Mucosa of descending colon (tissue), 3 donors: Measurements from ENCODE around the gene COL4A5. TPM values are rescaled to one million over a fixed set of nuclear protein-coding genes. Genes with fewer than 3 reads are reported as not detected.
"Not testable (repeated sequence)": the region's sequence is repeated elsewhere in the genome, so short reads cannot be mapped to it uniquely, and the experiment has no call there.

Experiments
- ATAC-seq: fragments of 200-7000 bp; cut with Tn5 transposase; one replicate; pipeline ENCODE4 v1.9.1; 2020; ENCODE audit warnings: mild to moderate bottlenecking, moderate library complexity
- DNase-seq, 3 donors: peaks; one replicate each; pipeline ENCODE4 v3.0.0-alpha.2; 2020
- H3K36me3 ChIP-seq: fragments of 200-600 bp; one replicate; pipeline ENCODE4 v1.8.0; 2021; ENCODE audit warnings: low read depth, mild to moderate bottlenecking
- H3K4me1 ChIP-seq: fragments of 200-600 bp; one replicate; pipeline ENCODE4 v1.8.0; 2021; ENCODE audit warnings: low read depth, mild to moderate bottlenecking
- H3K4me3 ChIP-seq: fragments of 200-600 bp; one replicate; pipeline ENCODE4 v1.8.0; 2021; ENCODE audit warnings: mild to moderate bottlenecking
- H3K9me3 ChIP-seq: fragments of 200-600 bp; one replicate; pipeline ENCODE4 v1.8.0; 2021; ENCODE audit warnings: mild to moderate bottlenecking
- intact Hi-C, 2 donors: fragments of 100-400 bp; cut with DNase I in 1 of 2; cut with micrococcal nuclease in 1 of 2; formaldehyde crosslinking; loops; one replicate each; pipeline versions ENCODE4 v1.11.0 to v1.11.1; 2022; cut with DNase I, micrococcal nuclease
- long read RNA-seq, 2 donors: library from polyadenylated mRNA; unstranded; transcript quantifications; one replicate each; pipeline ENCODE4 v2.0.0, GENCODE V29; 2019 to 2021
- total RNA-seq, 3 donors: library from RNA; stranded (reverse); fragmentation: NEBNext Ultra II Directional in 2 of 3; extraction: Animal tissue kit (Norgen Biotek cat#: 25700) in 2 of 3; gene quantifications; one replicate each; pipeline versions ENCODE4 v1.2.1 to v1.2.4, GENCODE V29; 2021 to 2023
- TF ChIP-seq, protein P1 (sequence below): fragments of 200-600 bp; IDR thresholded peaks from one replicate; pipeline ENCODE4 v1.8.0; 2022; ENCODE audit warnings: antibody characterized with exemption, mild to moderate bottlenecking
- donor health status: DM: no; HTN: no; CAD: no; lungs with moderate emphysema.
- donor health status: DM: no; HTN: no; CAD: no.
- donor health status: DM: no; HTN: yes; CAD: no.

The COL4A5 gene
- 1 to 10 TPM; 5.0 to 6.2 (median 5.6) TPM for total RNA-seq
- long read RNA-seq, donor 1, partial matches to known transcripts, result 2 of 2 reads
- long read RNA-seq, donor 1, other reads (novel, unspliced or antisense), result 0 of 2 reads
- long read RNA-seq, donor 2, result 0 reads

DNA sequence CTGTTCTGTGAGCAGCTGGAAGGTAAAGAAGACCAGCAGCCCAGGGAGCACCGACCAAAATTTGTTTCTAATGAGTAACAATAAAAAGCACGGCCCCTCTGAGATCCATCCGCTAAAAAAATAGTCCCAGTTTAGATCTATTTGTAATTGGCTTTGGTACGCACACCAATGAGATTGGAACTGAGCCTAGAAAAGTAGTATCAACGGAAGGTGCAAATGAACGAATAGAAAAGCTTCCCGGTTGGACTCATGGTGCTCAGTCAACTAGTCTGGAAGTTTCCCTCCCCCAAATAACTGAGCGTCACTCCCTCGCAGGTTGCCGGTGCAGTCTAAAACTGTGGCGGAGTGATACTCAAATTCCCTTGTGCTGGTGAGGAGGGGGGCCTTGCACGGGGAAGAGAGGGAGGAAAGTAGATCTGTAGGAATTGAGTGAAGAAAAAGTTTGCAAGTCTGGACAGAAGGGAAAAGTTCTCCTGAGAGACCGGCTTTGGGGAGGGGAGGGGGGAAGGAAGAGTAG is at the start of gene COL4A5:
Gene COL4A5, plus strand, starts transcription at position 413 of the 517 bp plus-strand sequence. CDS start 288 bp downstream, outside the sequence.
- Histone ChIP-seq H3K4me3 (no peak within 1 kb of the TSS), H3K36me3 (no peaks in the 10 kb centered on the region), H3K4me1 (no peaks in the 10 kb centered on the region), H3K9me3 (no peaks in the 10 kb centered on the region)
- TF ChIP-seq, protein P1, sequence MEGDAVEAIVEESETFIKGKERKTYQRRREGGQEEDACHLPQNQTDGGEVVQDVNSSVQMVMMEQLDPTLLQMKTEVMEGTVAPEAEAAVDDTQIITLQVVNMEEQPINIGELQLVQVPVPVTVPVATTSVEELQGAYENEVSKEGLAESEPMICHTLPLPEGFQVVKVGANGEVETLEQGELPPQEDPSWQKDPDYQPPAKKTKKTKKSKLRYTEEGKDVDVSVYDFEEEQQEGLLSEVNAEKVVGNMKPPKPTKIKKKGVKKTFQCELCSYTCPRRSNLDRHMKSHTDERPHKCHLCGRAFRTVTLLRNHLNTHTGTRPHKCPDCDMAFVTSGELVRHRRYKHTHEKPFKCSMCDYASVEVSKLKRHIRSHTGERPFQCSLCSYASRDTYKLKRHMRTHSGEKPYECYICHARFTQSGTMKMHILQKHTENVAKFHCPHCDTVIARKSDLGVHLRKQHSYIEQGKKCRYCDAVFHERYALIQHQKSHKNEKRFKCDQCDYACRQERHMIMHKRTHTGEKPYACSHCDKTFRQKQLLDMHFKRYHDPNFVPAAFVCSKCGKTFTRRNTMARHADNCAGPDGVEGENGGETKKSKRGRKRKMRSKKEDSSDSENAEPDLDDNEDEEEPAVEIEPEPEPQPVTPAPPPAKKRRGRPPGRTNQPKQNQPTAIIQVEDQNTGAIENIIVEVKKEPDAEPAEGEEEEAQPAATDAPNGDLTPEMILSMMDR, result no peak
- ATAC-seq (no peak), DNase-seq (peak in 2 of 3 donors; percentile 12 to 22)
- intact Hi-C loops, result no loop called here

DNA sequence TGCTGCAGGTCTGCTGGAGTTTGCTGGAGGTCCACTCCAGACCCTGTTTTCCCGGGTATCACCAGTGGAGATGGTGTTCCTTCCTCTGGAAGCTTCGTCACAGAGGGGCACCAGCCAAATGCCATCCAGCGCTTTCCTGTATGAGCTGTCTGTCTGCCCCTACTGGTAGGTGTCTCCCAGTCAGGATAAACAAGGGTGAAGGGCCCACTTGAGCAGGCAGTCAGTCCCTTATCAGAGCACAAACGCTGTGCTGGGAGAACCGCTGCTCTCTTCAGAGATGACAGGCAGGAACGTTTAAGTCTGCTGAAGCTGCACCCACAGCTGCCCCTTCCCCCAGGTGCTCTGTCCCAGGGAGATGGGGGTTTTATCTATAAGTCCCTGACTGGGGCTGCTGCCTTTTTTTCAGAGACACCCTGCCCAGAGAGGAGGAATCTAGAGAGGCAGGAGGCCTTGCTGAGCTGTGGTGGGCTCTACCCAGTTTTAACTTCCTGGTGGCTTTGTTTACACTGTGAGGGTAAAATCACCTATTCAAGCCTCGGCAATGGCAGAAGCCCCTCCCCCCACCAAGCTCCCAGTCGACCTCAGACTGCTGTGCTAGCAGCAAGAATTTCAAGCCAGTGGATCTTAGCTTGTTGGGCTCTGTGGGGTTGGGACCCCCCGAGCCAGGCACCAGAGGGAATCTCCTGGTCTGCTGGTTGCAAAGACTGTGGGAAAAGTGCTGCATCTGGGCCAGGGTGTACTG is 48.5 kb upstream of the COL4A5 start:
- intact Hi-C loops, result not testable (repeated sequence)

DNA sequence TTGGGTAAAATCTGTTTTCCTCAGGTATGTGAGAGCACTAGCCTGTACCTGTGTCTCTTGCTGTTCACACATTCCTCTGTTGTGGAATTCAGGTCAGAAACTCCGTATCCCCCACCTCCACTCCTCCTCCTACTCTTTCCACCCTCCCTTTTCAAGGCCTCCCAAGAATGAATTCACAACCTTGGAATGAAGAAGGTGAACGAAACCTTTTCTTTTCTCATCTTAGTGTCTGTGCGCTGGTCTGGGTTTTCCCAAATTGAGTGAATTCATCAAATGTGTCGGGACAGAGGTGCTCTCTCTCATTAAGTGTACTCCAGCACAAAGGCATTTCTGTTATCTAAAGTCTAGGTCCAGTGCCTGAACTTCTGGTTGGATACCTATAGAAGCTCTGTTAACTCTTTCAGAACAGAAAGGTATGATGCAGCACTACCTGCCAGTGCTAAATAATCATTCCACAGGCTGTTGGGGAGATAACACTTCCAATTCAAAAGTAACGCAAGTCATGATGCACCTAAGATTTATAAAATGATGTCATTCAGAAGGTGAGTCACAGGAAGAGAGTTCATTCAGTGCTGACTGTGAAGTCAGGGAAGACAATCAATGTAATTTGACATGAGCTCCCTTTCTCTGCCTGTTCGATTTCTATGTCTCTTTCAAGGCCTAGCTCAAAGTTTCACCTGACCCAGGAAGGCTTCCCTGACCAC is 43.3 kb upstream of the COL4A5 start:
- no peak for DNase-seq
- TF ChIP-seq, protein P1, result no peak
- no peak overlapping the region for H3K4me3 ChIP-seq
- intact Hi-C loops, result no loop called here
- no peaks in the 10 kb centered on the region for H3K4me1 ChIP-seq
- H3K36me3 ChIP-seq, result no peaks in the 10 kb centered on the region
- ATAC-seq, result no peak
- no peaks in the 10 kb centered on the region for H3K9me3 ChIP-seq

More for the DNA sequence above, 48.5 kb upstream of the COL4A5 start:
- H3K4me1 ChIP-seq, H3K36me3 ChIP-seq, H3K9me3 ChIP-seq, ATAC-seq, DNase-seq, H3K4me3 ChIP-seq: not testable (repeated sequence)

DNA sequence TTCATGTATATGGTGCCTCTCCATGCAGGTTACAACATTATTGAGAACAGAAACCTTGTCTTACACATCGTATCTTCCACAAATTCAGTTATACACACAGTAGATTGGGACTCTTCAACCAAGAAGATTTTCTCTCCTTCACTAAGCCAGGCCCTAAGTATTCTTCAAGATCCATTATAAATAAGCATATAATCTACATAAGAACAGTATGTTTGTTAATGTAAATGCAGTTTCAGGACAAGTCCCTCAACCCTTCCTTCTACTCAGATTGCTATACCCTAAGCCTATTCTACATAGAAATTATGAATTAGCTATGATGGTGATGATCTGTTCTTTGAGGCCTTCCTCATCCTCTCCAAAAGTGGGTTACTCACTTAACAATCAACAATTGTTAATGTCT is 42.7 kb upstream of the COL4A5 start:
- intact Hi-C loops, result no loop called here
- ATAC-seq, result no peak

DNA sequence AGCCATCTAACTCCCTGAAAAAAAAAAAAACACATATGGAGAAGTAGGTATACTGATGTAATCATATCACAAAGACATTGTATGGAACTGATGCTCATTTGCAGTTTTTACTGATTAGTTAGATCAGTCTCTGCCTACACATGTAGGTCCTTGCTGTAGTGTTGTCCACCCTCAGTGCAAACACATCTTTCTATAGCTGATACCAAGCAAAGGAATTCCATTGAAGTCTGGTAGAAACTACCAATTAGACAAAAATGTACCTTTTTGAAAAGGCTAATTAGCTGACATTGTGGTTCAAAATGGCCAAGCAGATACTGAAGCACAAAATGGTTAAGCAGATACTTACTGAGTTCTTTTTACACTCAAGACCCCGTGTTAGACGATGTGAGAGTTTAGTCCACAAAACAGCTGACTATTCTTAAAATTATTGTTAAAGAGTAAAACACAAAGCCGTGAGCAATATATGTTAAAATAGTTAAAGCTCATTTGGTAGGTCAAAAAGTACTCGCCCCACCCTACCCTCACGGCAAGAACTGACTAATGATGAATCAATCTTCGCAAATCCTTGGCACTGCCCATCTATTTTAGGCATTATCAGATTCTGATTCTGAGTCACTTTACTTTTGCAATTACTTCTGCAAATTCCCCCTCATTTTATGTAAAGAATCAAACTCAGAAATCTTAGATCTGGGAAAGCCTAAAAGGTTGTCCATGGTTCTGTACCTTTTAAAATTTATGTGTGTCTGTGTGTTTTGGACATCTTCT is 41.8 kb upstream of the COL4A5 start:
- Histone ChIP-seq H3K4me1 (no peaks in the 10 kb centered on the region), H3K9me3 (no peaks in the 10 kb centered on the region), H3K4me3 (no peak overlapping the region), H3K36me3 (no peaks in the 10 kb centered on the region)
- DNase-seq (no peak), ATAC-seq (no peak)
- TF ChIP-seq, protein P1, result no peak
- intact Hi-C loops, result no loop called here

More for the DNA sequence above, 42.7 kb upstream of the COL4A5 start:
- TF ChIP-seq, protein P1, result no peak
- Histone ChIP-seq H3K9me3 (no peaks in the 10 kb centered on the region), H3K36me3 (no peaks in the 10 kb centered on the region), H3K4me3 (no peak overlapping the region), H3K4me1 (no peaks in the 10 kb centered on the region)
- DNase-seq, result no peak
